Measurements from ENCODE around the gene SRR. TPM values are rescaled to one million over a fixed set of nuclear protein-coding genes. Genes with fewer than 3 reads are reported as not detected.

SRR gene
- total RNA-seq, 2 experiments from 2014 or later: 19.3 to 19.5 TPM

- Mint-ChIP-seq H3K36me3 (ENCODE audit: low read depth) (no peaks in the 10 kb centered on the region), H3K4me1 (peaks cover 15% of the 10 kb centered on the region), H3K27me3 (no peaks in the 10 kb centered on the region), H3K27ac (no peak overlapping the region), H3K4me3 (no peak overlapping the region), H3K9me3 (no peaks in the 10 kb centered on the region)
- ChIA-PET CTCF (interaction anchor here (1.1 kb wide), 1 partner anchor 25 kb away, joined by 3 read pairs; no protein-coding TSS in a partner anchor), POLR2A (no interaction called here)
- no peak for DNase-seq
Observed at GRCh38 chr17:2357931-2358434, 54.2 kb downstream of the SRR start.

DNA sequence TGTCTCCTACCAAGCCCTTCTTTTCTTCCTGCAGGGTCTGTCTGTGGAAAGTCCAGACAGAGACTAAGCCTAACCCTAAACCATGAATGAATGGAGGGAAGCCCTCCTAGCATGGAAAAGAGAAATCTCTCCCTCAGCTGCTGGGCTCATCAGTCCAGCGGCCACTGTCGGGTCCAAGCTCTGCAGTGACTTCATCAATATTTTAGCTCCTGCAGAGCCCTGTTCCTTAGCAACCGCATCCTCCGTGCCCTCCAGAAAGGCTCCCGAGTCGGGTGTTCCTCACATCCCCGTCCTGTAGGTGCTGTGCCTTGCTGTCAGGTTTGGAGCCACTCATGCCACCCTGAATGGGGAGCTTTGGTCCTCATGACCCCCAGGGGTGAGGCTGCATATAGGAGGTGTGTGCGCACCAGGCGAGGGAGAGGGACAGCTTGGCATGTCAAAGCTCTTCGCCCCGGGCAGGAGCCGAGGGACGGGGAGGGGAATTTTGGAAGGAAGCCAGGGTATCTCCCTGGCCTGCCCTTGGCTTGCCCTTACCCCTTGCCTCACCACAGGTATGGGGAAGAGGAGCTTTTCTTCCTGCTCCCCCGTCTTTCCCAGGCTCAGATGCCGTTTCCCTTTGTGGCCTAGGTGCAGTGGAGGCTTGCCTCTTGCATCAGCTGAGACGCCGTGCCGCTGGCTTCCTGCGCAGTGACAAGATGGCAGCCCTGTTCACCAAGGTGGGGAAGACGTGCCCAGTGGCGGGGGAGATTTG, 57.4 kb downstream of the SRR start:
- Mint-ChIP-seq H3K9me3 (no peaks in the 10 kb centered on the region), H3K4me3 (no peak overlapping the region), H3K27ac (no peak overlapping the region), H3K36me3 (ENCODE audit: low read depth) (no peaks in the 10 kb centered on the region), H3K4me1 (no peaks in the 10 kb centered on the region), H3K27me3 (no peaks in the 10 kb centered on the region)
- no peak for DNase-seq
- ChIA-PET POLR2A (interaction anchor here (1.0 to 1.2 kb wide), 2 partner anchors 32 to 306 kb away, joined by 3 read pairs; partner anchors contain the start of gene HIC1), CTCF (interaction anchor here (1.1 to 2.3 kb wide), 2 partner anchors 8 to 22 kb away, joined by 3 to 8 read pairs; no protein-coding TSS in a partner anchor)

- no peaks in the 10 kb centered on the region for H3K36me3 Mint-ChIP-seq (ENCODE audit: low read depth)
- ChIA-PET CTCF (interaction anchor here (1.1 to 2.3 kb wide), 2 partner anchors 9 to 21 kb away, joined by 3 to 8 read pairs; no protein-coding TSS in a partner anchor), POLR2A (no interaction called here)
- H3K27ac Mint-ChIP-seq: no peak overlapping the region
- no peaks in the 10 kb centered on the region for H3K4me1 Mint-ChIP-seq
- H3K27me3 Mint-ChIP-seq: no peaks in the 10 kb centered on the region
- H3K9me3 Mint-ChIP-seq: no peaks in the 10 kb centered on the region
- no peak for DNase-seq
- H3K4me3 Mint-ChIP-seq: no peak overlapping the region
Observed at GRCh38 chr17:2362016-2362415, 58.3 kb downstream of the SRR start.

- ChIA-PET POLR2A (no interaction called here), CTCF (no interaction called here)
- no peaks in the 10 kb centered on the region for H3K36me3 Mint-ChIP-seq (ENCODE audit: low read depth)
- no peaks in the 10 kb centered on the region for H3K27me3 Mint-ChIP-seq
- H3K4me3 Mint-ChIP-seq: no peak overlapping the region
- DNase-seq: no peak
- H3K9me3 Mint-ChIP-seq: no peaks in the 10 kb centered on the region
- no peaks in the 10 kb centered on the region for H3K4me1 Mint-ChIP-seq
- H3K27ac Mint-ChIP-seq: no peak overlapping the region
Observed at GRCh38 chr17:2362416-2362815, 58.7 kb downstream of the SRR start.

DNA sequence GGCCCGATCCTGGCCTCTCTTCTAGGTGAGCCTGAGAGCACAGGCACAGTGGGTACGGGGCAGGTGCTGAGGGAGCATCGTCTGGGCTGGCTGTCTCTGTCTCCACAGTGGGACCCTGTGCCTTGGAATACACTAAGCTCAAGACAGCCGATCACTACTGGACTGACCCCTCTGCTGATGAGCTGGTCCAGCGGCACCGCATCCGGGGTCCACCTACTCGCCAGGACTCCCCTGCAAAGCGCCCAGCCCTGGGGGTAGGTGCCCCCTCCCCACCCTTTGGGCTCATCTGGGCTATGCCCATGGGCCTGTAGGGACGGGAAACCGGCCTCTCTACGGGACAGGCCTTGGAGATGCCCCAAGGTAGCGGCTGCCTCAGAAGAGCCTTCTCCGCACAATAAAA, 59.1 kb downstream of the SRR start:
- Mint-ChIP-seq H3K4me3 (no peak overlapping the region), H3K36me3 (ENCODE audit: low read depth) (no peaks in the 10 kb centered on the region), H3K27ac (no peak overlapping the region), H3K27me3 (no peaks in the 10 kb centered on the region), H3K9me3 (no peaks in the 10 kb centered on the region), H3K4me1 (no peaks in the 10 kb centered on the region)
- no peak for DNase-seq
- ChIA-PET CTCF (no interaction called here), POLR2A (no interaction called here)

DNA sequence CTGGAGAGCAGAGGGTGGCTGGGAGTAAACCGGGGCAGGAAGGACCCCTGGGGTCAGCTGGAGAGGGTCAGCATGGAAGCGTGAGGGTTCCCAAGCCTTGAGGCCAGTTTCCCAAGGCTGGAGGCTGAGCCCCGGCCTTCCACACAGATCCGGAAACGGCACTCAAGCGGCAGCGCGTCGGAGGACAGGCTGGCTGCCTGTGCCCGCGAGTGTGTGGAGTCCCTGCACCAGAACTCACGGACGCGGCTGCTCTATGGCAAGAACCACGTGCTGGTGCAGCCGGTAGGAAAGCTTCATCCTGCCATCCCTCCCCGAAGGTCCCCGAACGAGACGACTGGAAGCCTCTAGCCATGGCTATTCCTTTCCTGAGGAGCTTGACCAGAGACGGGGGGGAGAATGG, 59.6 kb downstream of the SRR start:
- POLR2A ChIA-PET: no interaction called here
- no peak for DNase-seq
- Mint-ChIP-seq H3K36me3 (ENCODE audit: low read depth) (no peaks in the 10 kb centered on the region), H3K4me3 (no peak overlapping the region), H3K4me1 (no peaks in the 10 kb centered on the region), H3K27ac (no peak overlapping the region), H3K27me3 (no peaks in the 10 kb centered on the region), H3K9me3 (no peaks in the 10 kb centered on the region)
- CTCF ChIA-PET: no interaction called here

- Mint-ChIP-seq H3K9me3 (no peaks in the 10 kb centered on the region), H3K27ac (no peak overlapping the region), H3K27me3 (no peaks in the 10 kb centered on the region), H3K4me1 (no peaks in the 10 kb centered on the region), H3K4me3 (no peak overlapping the region), H3K36me3 (ENCODE audit: low read depth) (no peaks in the 10 kb centered on the region)
- ChIA-PET CTCF (no interaction called here), POLR2A (interaction anchor here (1.0 kb wide), 1 partner anchor 34 kb away, joined by 3 read pairs; no protein-coding TSS in a partner anchor)
- DNase-seq: no peak
Observed at GRCh38 chr17:2363851-2364762, 60.4 kb downstream of the SRR start.

DNA sequence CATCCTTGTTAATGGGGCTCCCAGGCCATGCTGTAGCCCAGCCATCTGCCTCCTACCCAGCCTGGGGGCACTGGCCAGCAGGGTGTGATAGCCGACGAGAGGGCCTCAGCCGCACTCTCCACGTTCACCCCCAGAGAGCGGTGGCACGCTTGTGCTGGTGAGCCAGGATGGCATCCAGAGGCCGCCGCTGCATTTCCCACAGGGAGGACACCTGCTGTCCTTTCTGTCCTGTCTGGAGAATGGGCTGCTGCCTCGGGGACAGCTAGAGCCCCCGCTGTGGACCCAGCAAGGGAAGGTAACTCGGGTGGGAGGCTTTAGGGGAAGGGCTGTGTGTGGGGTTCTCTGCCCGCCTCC, 61.0 kb downstream of the SRR start:
- ChIA-PET POLR2A (interaction anchor here (1.0 kb wide), 1 partner anchor 35 kb away, joined by 3 read pairs; no protein-coding TSS in a partner anchor), CTCF (interaction anchor here (1.0 kb wide), 1 partner anchor 18 kb away, joined by 4 read pairs; no protein-coding TSS in a partner anchor)
- no peaks in the 10 kb centered on the region for H3K36me3 Mint-ChIP-seq (ENCODE audit: low read depth)
- H3K27ac Mint-ChIP-seq: no peak overlapping the region
- no peaks in the 10 kb centered on the region for H3K4me1 Mint-ChIP-seq
- H3K27me3 Mint-ChIP-seq: no peaks in the 10 kb centered on the region
- no peak for DNase-seq
- no peak overlapping the region for H3K4me3 Mint-ChIP-seq
- no peaks in the 10 kb centered on the region for H3K9me3 Mint-ChIP-seq

DNA sequence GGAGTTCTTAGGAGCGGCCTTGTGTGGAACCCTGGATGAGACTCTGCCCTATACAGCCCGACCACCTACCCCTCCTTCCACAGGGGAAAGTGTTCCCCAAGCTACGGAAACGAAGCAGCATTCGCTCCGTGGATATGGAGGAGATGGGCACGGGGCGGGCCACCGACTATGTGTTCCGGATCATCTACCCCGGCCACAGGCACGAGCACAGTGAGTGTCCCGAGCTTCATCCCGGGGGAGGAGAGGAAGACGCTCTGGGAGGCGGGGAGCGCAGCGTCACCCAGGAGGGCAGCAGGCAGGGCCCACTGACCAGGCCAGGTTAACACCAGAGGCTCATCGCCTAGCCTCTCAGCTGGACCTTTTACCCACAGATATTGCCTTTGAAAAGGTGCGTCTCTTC, 61.4 kb downstream of the SRR start:
- ChIA-PET POLR2A (interaction anchor here (1.0 kb wide), 1 partner anchor 35 kb away, joined by 3 read pairs; no protein-coding TSS in a partner anchor), CTCF (interaction anchor here (1.0 kb wide), 1 partner anchor 17 kb away, joined by 4 read pairs; no protein-coding TSS in a partner anchor)
- DNase-seq: no peak
- H3K27ac Mint-ChIP-seq: no peak overlapping the region
- H3K4me3 Mint-ChIP-seq: no peak overlapping the region
- no peaks in the 10 kb centered on the region for H3K36me3 Mint-ChIP-seq (ENCODE audit: low read depth)
- H3K9me3 Mint-ChIP-seq: no peaks in the 10 kb centered on the region
- no peaks in the 10 kb centered on the region for H3K4me1 Mint-ChIP-seq
- no peaks in the 10 kb centered on the region for H3K27me3 Mint-ChIP-seq

DNA sequence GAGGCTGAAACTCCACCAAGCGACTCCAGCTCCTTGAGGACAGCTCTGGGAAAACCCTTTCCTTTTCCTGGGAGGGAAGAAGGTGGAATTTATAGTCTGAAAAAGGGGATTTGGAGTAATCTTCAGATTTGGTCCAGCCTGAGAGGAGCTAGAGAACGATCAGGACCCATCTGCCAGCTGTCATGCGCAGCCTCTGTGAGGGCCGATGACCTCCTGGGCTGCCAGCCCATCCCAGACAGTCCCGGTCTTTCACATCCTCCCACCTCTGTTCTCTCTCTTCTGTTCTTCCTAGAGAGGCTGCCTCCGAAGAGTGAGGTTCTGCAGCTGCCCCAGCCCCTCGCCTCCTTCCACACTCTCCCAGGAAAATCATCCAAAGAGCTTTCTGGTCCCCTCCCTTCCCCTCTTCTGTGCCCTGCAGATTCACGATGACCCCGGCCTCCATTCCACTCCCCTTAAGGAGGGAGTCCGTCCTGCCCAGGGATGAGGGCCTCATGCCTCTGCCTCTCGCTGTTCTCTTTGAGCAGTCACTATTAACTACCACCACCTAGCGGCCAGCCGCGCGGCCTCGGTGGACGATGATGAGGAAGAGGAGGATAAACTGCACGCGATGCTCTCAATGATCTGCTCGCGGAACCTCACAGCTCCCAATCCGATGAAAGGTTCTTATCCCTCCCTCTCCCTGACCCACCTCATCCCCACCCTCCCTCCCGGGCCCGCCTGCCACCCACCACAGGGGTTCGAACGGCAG, 63.2 kb downstream of the SRR start:
- Mint-ChIP-seq H3K4me1 (no peaks in the 10 kb centered on the region), H3K4me3 (no peak overlapping the region), H3K36me3 (ENCODE audit: low read depth) (no peaks in the 10 kb centered on the region), H3K27ac (no peak overlapping the region), H3K9me3 (no peaks in the 10 kb centered on the region), H3K27me3 (no peaks in the 10 kb centered on the region)
- POLR2A ChIA-PET: no interaction called here
- CTCF ChIA-PET: interaction anchor here (1.0 to 1.2 kb wide), 2 partner anchors 16 to 646 kb away, joined by 3 to 4 read pairs; no protein-coding TSS in a partner anchor
- no peak for DNase-seq

DNA sequence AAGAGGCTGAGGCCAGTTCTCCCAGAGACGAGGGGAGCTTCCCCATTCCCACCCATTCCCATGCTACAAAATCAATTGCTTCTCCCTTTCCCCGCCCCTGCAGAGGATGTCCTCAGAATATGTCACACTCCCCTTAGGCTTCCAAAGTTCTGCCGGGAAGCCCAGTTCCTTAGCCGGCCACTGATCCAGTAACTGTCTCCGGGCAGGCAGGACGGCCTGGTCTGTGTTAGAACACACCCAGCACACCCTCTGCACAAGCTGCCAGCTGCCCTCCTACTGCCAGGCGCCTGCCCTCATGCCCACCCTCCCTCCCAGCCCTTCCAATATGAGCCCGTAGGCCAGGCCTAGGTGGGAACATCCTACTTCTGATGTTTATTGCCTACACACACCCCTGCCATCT, 64.6 kb downstream of the SRR start:
- no peak overlapping the region for H3K4me3 Mint-ChIP-seq
- H3K27me3 Mint-ChIP-seq: no peaks in the 10 kb centered on the region
- no peaks in the 10 kb centered on the region for H3K4me1 Mint-ChIP-seq
- no peak overlapping the region for H3K27ac Mint-ChIP-seq
- ChIA-PET POLR2A (no interaction called here), CTCF (interaction anchor here (1.2 kb wide), 1 partner anchor 48 kb away, joined by 3 read pairs; no protein-coding TSS in a partner anchor)
- no peaks in the 10 kb centered on the region for H3K9me3 Mint-ChIP-seq
- no peak for DNase-seq
- no peaks in the 10 kb centered on the region for H3K36me3 Mint-ChIP-seq (ENCODE audit: low read depth)

DNA sequence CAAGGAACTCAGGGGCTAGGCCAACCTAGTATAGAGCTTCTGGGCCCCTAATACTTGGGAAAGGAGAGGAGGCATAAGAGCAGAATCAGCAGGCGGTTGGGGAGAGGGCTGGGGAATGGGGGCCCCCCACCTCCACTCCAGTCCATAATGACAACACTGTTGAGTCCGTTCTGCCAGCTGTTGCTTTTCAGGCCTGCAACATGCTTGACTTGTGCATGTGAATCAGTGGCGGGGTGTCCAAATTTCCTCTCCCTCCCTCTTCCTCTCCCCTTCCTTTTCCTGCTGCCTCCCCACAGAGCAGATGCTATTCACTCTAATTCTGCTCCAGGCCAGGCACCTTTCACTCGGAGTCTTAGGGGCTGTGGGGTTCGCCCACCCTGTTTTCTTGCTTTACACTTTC, 65.3 kb downstream of the SRR start:
- POLR2A ChIA-PET: no interaction called here
- Mint-ChIP-seq H3K36me3 (ENCODE audit: low read depth) (no peaks in the 10 kb centered on the region), H3K27ac (no peak overlapping the region), H3K4me1 (no peaks in the 10 kb centered on the region), H3K4me3 (no peak overlapping the region), H3K27me3 (no peaks in the 10 kb centered on the region), H3K9me3 (no peaks in the 10 kb centered on the region)
- no peak for DNase-seq
- CTCF ChIA-PET: interaction anchor here (1.2 kb wide), 1 partner anchor 47 kb away, joined by 3 read pairs; no protein-coding TSS in a partner anchor

All from activated CD4-positive, alpha-beta memory T cell treated with anti-CD3 and anti-CD28 coated beads, Interleukin-2, amount 10 ng/mL, durations not matched to agents 7 days and 5 days (primary cell).